GM12878 (cell line): ENCODE data around the gene MTHFR. TPM values are rescaled to one million over a fixed set of nuclear protein-coding genes. Genes with fewer than 3 reads are reported as not detected.

Source experiments
- ATAC-seq: fragments of 200-7000 bp; cut with Tn5 transposase; 3 replicates; pipeline ENCODE4 v1.9.1; 2020; ENCODE audit warnings: mild to moderate bottlenecking, moderate library complexity
- BruUV-seq: library from RNA; stranded (reverse); fragments of 400-500 nt; replicated peaks from 2 replicates; lab custom pipeline; 2021; lab: Mats Ljungman, UMichigan
- CTCF ChIA-PET: fragments of 300-600 bp; sonication (Branson Sonifier 250); formaldehyde crosslinking; extraction: SDS; loops from one replicate; lab custom pipeline; 2021; ENCODE audit warnings: inconsistent platforms; lab: Yijun Ruan, JAX
- POLR2A ChIA-PET: fragments of 350-600 bp; formaldehyde crosslinking; extraction: SDS; loops from one replicate; lab custom pipeline; 2021; ENCODE audit warnings: inconsistent platforms; lab: Charles Lee
- RAD21 ChIA-PET: fragments of 300-600 bp; sonication (Branson Sonifier 250); formaldehyde crosslinking; loops from one replicate; lab custom pipeline; 2023; ENCODE audit warnings: antibody characterized with exemption; ENCODE audit not compliant: unreplicated experiment; lab: Charles Lee
- SMC1A ChIA-PET: fragments of 300-600 bp; sonication (Branson Sonifier 250); formaldehyde crosslinking; loops from one replicate; lab custom pipeline; 2023; ENCODE audit not compliant: unreplicated experiment, uncharacterized antibody; lab: Charles Lee
- DNase-seq: peaks from one replicate; pipeline ENCODE4 v3.0.0-alpha.2; 2011; ENCODE audit warnings: low read depth, low spot score
- FAIRE-seq: peaks from 3 replicates; lab custom pipeline; 2011; peaks lifted over from hg19 to GRCh38; lab: Jason Lieb, UNC
- H2AFZ ChIP-seq: 2 replicates; pipeline ENCODE4 v1.6.0; 2011; ENCODE audit warnings: low read depth, low read length, control low read depth; ENCODE audit not compliant: control insufficient read depth
- H3K27ac ChIP-seq: 2 replicates; pipeline ENCODE4 v1.5.1; 2011; ENCODE audit warnings: control low read depth; ENCODE audit not compliant: control insufficient read depth, insufficient read depth
- H3K27me3 ChIP-seq, 2 experiments: replicated peaks in 1 of 2; 2 replicates each; pipeline versions ENCODE4 v1.6.0 to v1.6.1; 2011; ENCODE audit warnings: low read length in 1 of 2; ENCODE audit not compliant: control insufficient read depth in 2 of 2, insufficient read depth in 2 of 2
- H3K36me3 ChIP-seq, 2 experiments: 2 replicates each; pipeline ENCODE4 v1.5.1; 2011; ENCODE audit warnings: low read length in 1 of 2; ENCODE audit not compliant: control insufficient read depth in 2 of 2, insufficient read depth in 2 of 2
- H3K4me1 ChIP-seq: 2 replicates; pipeline ENCODE4 v1.6.1; 2011; ENCODE audit warnings: mild to moderate bottlenecking, low read length, moderate library complexity, mixed read lengths; ENCODE audit not compliant: control insufficient read depth, insufficient read depth
- H3K4me2 ChIP-seq: 2 replicates; pipeline ENCODE4 v1.6.0; 2011; ENCODE audit warnings: control low read depth; ENCODE audit not compliant: control insufficient read depth, insufficient read depth
- H3K4me3 ChIP-seq: fragments of 200-600 bp; sonication (generic); 2 replicates; pipeline ENCODE4 v1.5.1; 2016
- H3K79me2 ChIP-seq: 2 replicates; pipeline ENCODE4 v1.6.0; 2011; ENCODE audit warnings: low read length; ENCODE audit not compliant: control insufficient read depth, insufficient read depth
- H3K9ac ChIP-seq: 2 replicates; pipeline ENCODE4 v1.8.0; 2011; ENCODE audit warnings: low read length, control low read depth, mixed read lengths; ENCODE audit not compliant: control insufficient read depth, insufficient read depth
- H3K9me3 ChIP-seq: replicated peaks from 3 replicates; pipeline ENCODE4 v1.5.1; 2011; ENCODE audit warnings: mild to moderate bottlenecking, low read length; ENCODE audit not compliant: control insufficient read depth, insufficient read depth
- H4K20me1 ChIP-seq: 2 replicates; pipeline ENCODE4 v1.6.0; 2011; ENCODE audit not compliant: control insufficient read depth, insufficient read depth
- ASH2L ChIP-seq: fragments of 300-600, 200-600 bp; sonication (generic); IDR thresholded peaks from 2 replicates; pipeline ENCODE4 v1.6.1; 2017; ENCODE audit warnings: low read depth, mild to moderate bottlenecking, borderline replicate concordance
- BRCA1 ChIP-seq: IDR thresholded peaks from 2 replicates; pipeline ENCODE4 v1.6.1; 2011; ENCODE audit warnings: low read depth, low read length, improper control_type of control experiment
- CREB1 ChIP-seq: IDR thresholded peaks from 2 replicates; pipeline ENCODE4 v1.6.1; 2012; ENCODE audit warnings: low read depth, mild to moderate bottlenecking, inconsistent platforms
- ELK1 ChIP-seq: IDR thresholded peaks from 2 replicates; pipeline ENCODE4 v1.6.1; 2012; ENCODE audit warnings: low read depth, low read length, improper control_type of control experiment
- FOXM1 ChIP-seq: IDR thresholded peaks from 2 replicates; pipeline ENCODE4 v1.6.1; 2012; ENCODE audit warnings: low read depth, mild to moderate bottlenecking, inconsistent platforms, low read length, moderate library complexity
- GABPA ChIP-seq: IDR thresholded peaks from 2 replicates; pipeline ENCODE4 v1.6.1; 2014; ENCODE audit warnings: antibody characterized with exemption, low read depth, mild to moderate bottlenecking, inconsistent platforms
- HDAC6 ChIP-seq: fragments of 200-600 bp; sonication (generic); IDR thresholded peaks from one replicate; pipeline ENCODE4 v1.8.0; 2017; ENCODE audit warnings: antibody characterized with exemption; ENCODE audit not compliant: unreplicated experiment
- HSF1 ChIP-seq: fragments of 150-350 bp; IDR thresholded peaks from 2 replicates; pipeline ENCODE4 v1.6.1; 2014; ENCODE audit warnings: mild to moderate bottlenecking, low read depth, low read length
- JUND ChIP-seq: IDR thresholded peaks from 2 replicates; pipeline ENCODE4 v1.6.1; 2012; ENCODE audit warnings: low read depth, mild to moderate bottlenecking, low read length, improper control_type of control experiment, moderate library complexity
- MYC ChIP-seq: IDR thresholded peaks from 2 replicates; pipeline ENCODE4 v1.6.1; 2011; ENCODE audit warnings: mild to moderate bottlenecking, low read length, moderate library complexity, inconsistent platforms; ENCODE audit not compliant: insufficient read depth, insufficient replicate concordance, insufficient read length, severe bottlenecking
- NFXL1 ChIP-seq: fragments of 450-650 bp; IDR thresholded peaks from 2 replicates; pipeline ENCODE4 v1.6.1; 2017; ENCODE audit warnings: antibody characterized with exemption, mild to moderate bottlenecking, borderline replicate concordance
- NR2F1 ChIP-seq: fragments of 450-650 bp; conservative IDR thresholded peaks from 2 replicates; pipeline ENCODE4 v1.6.1; 2017; ENCODE audit warnings: mild to moderate bottlenecking
- PML ChIP-seq: IDR thresholded peaks from 2 replicates; pipeline ENCODE4 v1.6.1; 2012; ENCODE audit warnings: low read length, inconsistent platforms
- RAD21 ChIP-seq: IDR thresholded peaks from 2 replicates; pipeline ENCODE4 v1.6.1; 2011; ENCODE audit warnings: mild to moderate bottlenecking, low read depth, low read length, moderate library complexity; ENCODE audit not compliant: insufficient read depth
- SMAD1 ChIP-seq: fragments of 450-650 bp; IDR thresholded peaks from 2 replicates; pipeline ENCODE4 v1.6.1; 2018; ENCODE audit warnings: mild to moderate bottlenecking, low read depth; ENCODE audit not compliant: partially characterized antibody
- SUPT20H ChIP-seq: IDR thresholded peaks from 2 replicates; pipeline ENCODE4 v1.6.1; 2011; ENCODE audit warnings: low read depth, mild to moderate bottlenecking, low read length, moderate library complexity, borderline replicate concordance; ENCODE audit not compliant: control insufficient read depth
- WRNIP1 ChIP-seq: IDR thresholded peaks from 2 replicates; pipeline ENCODE4 v1.6.1; 2011; ENCODE audit warnings: low read depth, low read length, improper control_type of control experiment, borderline replicate concordance
- YY1 ChIP-seq: IDR thresholded peaks from 2 replicates; pipeline ENCODE4 v1.6.1; 2011; ENCODE audit warnings: low read depth, mild to moderate bottlenecking, low read length
- ZZZ3 ChIP-seq: IDR thresholded peaks from 2 replicates; pipeline ENCODE4 v1.6.1; 2011; ENCODE audit warnings: low read depth; ENCODE audit not compliant: control insufficient read depth, insufficient read length
- WGBS: methylation state at CpG from one replicate; pipeline ENCODE4 v1.1.6; 2016; ENCODE audit warnings: low lambda C conversion rate; ENCODE audit not compliant: insufficient replicate concordance, insufficient coverage; ENCODE audit errors: missing lambda C conversion rate; 5-methylcytosine and 5-hydroxymethylcytosine counted together
- in situ Hi-C: fragments of 300-500 bp; cut with MboI; formaldehyde crosslinking; loops from 9 replicates; pipeline ENCODE4 v1.14.3; 2018; ENCODE audit warnings: mixed read lengths
- intact Hi-C: fragments of 100-400 bp; cut with micrococcal nuclease; formaldehyde crosslinking; loops from one replicate; pipeline ENCODE4 v1.14.2; 2022; ENCODE audit not compliant: unreplicated experiment
- polyA plus RNA-seq, 11 experiments: library from polyadenylated mRNA; depleted of rRNA in 4 of 11; unstranded in 6 of 11; stranded (reverse) in 5 of 11; fragments of >200 nt; fragmentation: Nextera tagmentation in 4 of 11; fragmentation: Illumina TruSeq in 1 of 11; extraction: Ambion mirVana in 4 of 11; extraction: Trizol in 1 of 11; gene quantifications; 1 replicate in 1 of 11; 2 replicates in 10 of 11; pipeline versions ENCODE4 v1.2.1 to v1.2.3, GENCODE V29; 2011 to 2016; ENCODE audit warnings: inconsistent platforms in 2 of 11, missing spikeins in 2 of 11, low read depth in 1 of 11
- total RNA-seq, 4 experiments: library from RNA; depleted of rRNA in 3 of 4; stranded (reverse); fragments of >200 nt in 3 of 4; fragmentation: Illumina TruSeq in 1 of 4; extraction: Trizol in 1 of 4; gene quantifications; 2 replicates each; pipeline versions ENCODE4 v1.2.1 to v1.2.3, GENCODE V29; 2013 to 2021

The MTHFR gene
- total and polyA plus RNA-seq, 10 of the 15 experiments (the other 5 are each of a cell fraction or from before 2014, with no cell fraction given) = 1.0 to 16.8 (median 9.4) TPM

- Histone ChIP-seq H3K36me3 (no peaks in the 10 kb centered on the region), H3K4me2 (no peak overlapping the region), H3K27me3 (no peaks in the 10 kb centered on the region; a peak in 1 of 4 replicates)
- no peak for ATAC-seq
- 70% methylated on average over 3 of the region's 3 CpGs for WGBS
- intact Hi-C loops = no loop called here
- TF ChIP-seq JUND = no peak
- TF ChIP-seq BRCA1 = no peak
- TF ChIP-seq ELK1 = no peak
- TF ChIP-seq CREB1 = no peak
- no peak for TF ChIP-seq YY1
- TF ChIP-seq SUPT20H = no peak
- no peak for TF ChIP-seq MYC
- no peak for TF ChIP-seq HDAC6
- no peak for TF ChIP-seq ASH2L
- no peak for TF ChIP-seq HSF1
- no peak for TF ChIP-seq ZZZ3
- TF ChIP-seq NR2F1 = no peak
- no peak for TF ChIP-seq FOXM1
- no peak for TF ChIP-seq SMAD1
- no peak for TF ChIP-seq WRNIP1
- TF ChIP-seq NFXL1 = no peak
- no peak for TF ChIP-seq RAD21
- no peak for TF ChIP-seq PML
- no peak for TF ChIP-seq GABPA
- TF ChIP-seq, all 136 proteins: peak for 0
- Histone ChIP-seq H3K4me1 (no peaks in the 10 kb centered on the region), H4K20me1 (no peaks in the 10 kb centered on the region), H3K27ac (no peak overlapping the region), H2AFZ (no peak overlapping the region), H3K9me3 (no peaks in the 10 kb centered on the region), H3K4me3 (no peak overlapping the region), H3K79me2 (no peaks in the 10 kb centered on the region), H3K9ac (no peak overlapping the region)
- ChIA-PET POLR2A (no interaction called here), SMC1A (no interaction called here), CTCF (no interaction called here), RAD21 (no interaction called here)
- DNase-seq (no peak), FAIRE-seq (no peak)
- no TSS peak for BruUV-seq
- in situ Hi-C loops = no loop called here
Measured at GRCh38 chr1:11764115-11764514, 41.6 kb downstream of the MTHFR start.
